Fibroblast of pulmonary artery (primary cell): ENCODE data around the gene PHYHIPL.

ENCODE experiments used
- DNase-seq: peaks from one replicate; pipeline ENCODE4 v3.0.0-alpha.2; 2010; ENCODE audit warnings: low read depth
- H3K4me3 ChIP-seq: replicated peaks from 2 replicates; pipeline ENCODE4 v1.5.1; 2011; ENCODE audit warnings: low read depth, mild to moderate bottlenecking, control low read depth, low read length, moderate library complexity
- CTCF ChIP-seq: IDR thresholded peaks from 2 replicates; pipeline ENCODE4 v1.5.1; 2011; ENCODE audit warnings: mild to moderate bottlenecking, control low read depth, low read length, inconsistent platforms; ENCODE audit errors: missing control alignments

Gene PHYHIPL

GRCh38 chr10:59225211-59225610, 48.8 kb downstream of the PHYHIPL start:
- DNase-seq, result no peak
- no peak overlapping the region for H3K4me3 ChIP-seq
- TF ChIP-seq CTCF, result no peak

- TF ChIP-seq CTCF, result no peak
- DNase-seq, result no peak
- H3K4me3 ChIP-seq, result no peak overlapping the region
Observed at GRCh38 chr10:59227136-59227673, 50.8 kb downstream of the PHYHIPL start.

GRCh38 chr10:59229441-59229840, 53.0 kb downstream of the PHYHIPL start:
- no peak for TF ChIP-seq CTCF
- no peak overlapping the region for H3K4me3 ChIP-seq
- no peak for DNase-seq

GRCh38 chr10:59234194-59234593, 57.8 kb downstream of the PHYHIPL start:
- peak; percentile 11 for DNase-seq
- no peak for TF ChIP-seq CTCF
- H3K4me3 ChIP-seq, result no peak overlapping the region

GRCh38 chr10:59234816-59235429, 58.5 kb downstream of the PHYHIPL start:
- peak; percentile 84 for TF ChIP-seq CTCF
- DNase-seq, result peak; percentile 68
- H3K4me3 ChIP-seq, result no peak overlapping the region

GRCh38 chr10:59236064-59236697, 59.7 kb downstream of the PHYHIPL start:
- DNase-seq, result no peak
- H3K4me3 ChIP-seq, result no peak overlapping the region
- TF ChIP-seq CTCF, result no peak
